Peyer's patch (tissue), 4 donors: ENCODE data around the gene A3GALT2. TPM values are rescaled to one million over a fixed set of nuclear protein-coding genes. Genes with fewer than 3 reads are reported as not detected.

Experiments used
- DNase-seq, 3 donors: peaks; one replicate each; pipeline ENCODE4 v3.0.0-alpha.2; 2017 to 2019
- H3K27ac ChIP-seq, 4 donors: fragments of 200-600 bp; sonication (generic); one replicate each; pipeline ENCODE4 v1.5.1; 2016 to 2019
- H3K27me3 ChIP-seq, 2 donors: fragments of 200-600 bp; sonication (generic); one replicate each; pipeline ENCODE4 v1.5.1; 2019
- H3K36me3 ChIP-seq, 3 donors: fragments of 200-600 bp; sonication (generic); one replicate each; pipeline ENCODE4 v1.5.1; 2016 to 2019
- H3K4me1 ChIP-seq, 4 donors: fragments of 200-600 bp; sonication (generic); one replicate each; pipeline ENCODE4 v1.5.1; 2016 to 2019
- H3K4me3 ChIP-seq, 4 donors: fragments of 200-600 bp; sonication (generic); 1 replicate in 3 of 4; 2 replicates in 1 of 4; pipeline ENCODE4 v1.5.1; 2016 to 2019; ENCODE audit warnings: mild to moderate bottlenecking in 1 of 4
- H3K9me3 ChIP-seq, 4 donors: fragments of 200-600 bp; sonication (generic); one replicate each; pipeline ENCODE4 v1.5.1; 2016 to 2019; ENCODE audit warnings: mild to moderate bottlenecking in 1 of 4
- POLR2A ChIP-seq, 2 donors: fragments of 450-650 bp; IDR thresholded peaks; one replicate each; pipeline ENCODE4 v1.5.1; 2017; ENCODE audit warnings: antibody characterized with exemption in 2 of 2, mild to moderate bottlenecking in 2 of 2, moderate library complexity in 2 of 2
- total RNA-seq, 4 donors: library from RNA; depleted of rRNA; stranded (reverse); fragments of >200 nt; gene quantifications; one replicate each; pipeline ENCODE4 v1.1.0, GENCODE V29; 2016
- TF ChIP-seq, protein P1 (sequence below), 6 experiments: fragments of 450-650 bp in 4 of 6; fragments of 200-600 bp in 2 of 6; sonication (generic) in 1 of 6; IDR thresholded peaks; one replicate each; pipeline ENCODE4 v1.5.1; 2017 to 2019; ENCODE audit warnings: antibody characterized with exemption in 6 of 6, mild to moderate bottlenecking in 3 of 6, moderate library complexity in 1 of 6

A3GALT2 gene
- total RNA-seq, 4 donors from 2014 or later: not detected

DNA sequence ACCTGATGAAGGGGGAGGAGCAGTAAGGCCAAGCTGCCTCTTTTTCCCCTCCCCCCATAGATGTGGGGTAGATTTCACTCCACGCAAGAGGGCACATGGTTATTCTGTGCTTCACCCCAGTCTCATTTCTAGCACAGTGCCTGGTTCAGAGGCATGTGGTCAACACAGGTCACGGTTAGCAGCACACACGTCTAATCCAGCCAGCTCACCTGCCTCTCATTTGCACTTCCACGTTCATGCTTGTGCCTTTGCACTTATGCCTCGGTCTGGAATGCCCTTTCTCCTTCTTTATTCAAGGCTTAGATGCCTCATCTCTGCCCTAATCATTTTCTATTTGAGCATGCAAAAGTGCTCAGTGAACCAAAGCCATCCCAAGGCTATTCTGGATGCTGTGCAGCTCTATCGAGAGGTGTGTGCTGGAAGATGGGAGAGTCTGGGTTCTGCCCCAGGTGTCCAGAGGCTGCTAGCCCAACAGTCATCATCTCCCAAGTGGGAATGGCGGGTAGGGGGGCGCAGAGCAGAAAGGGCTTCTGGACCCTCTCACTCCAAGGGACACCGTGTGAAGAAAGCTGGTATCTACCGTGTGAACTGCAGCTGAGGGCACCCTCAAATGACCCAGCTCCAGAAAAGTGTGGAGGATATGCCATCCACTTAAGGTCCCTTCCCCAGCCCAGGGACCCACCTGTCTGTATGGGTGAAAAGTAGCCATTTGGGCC, 2.1 kb upstream of the A3GALT2 start:
- Histone ChIP-seq H3K27me3 (no peaks in the 10 kb centered on the region), H3K4me1 (peaks cover 0 to 6% (median 0%) of the 10 kb centered on the region in 4 donors), H3K27ac (no peak overlapping the region), H3K36me3 (peaks cover 0 to 61% (median 4%) of the 10 kb centered on the region in 3 donors), H3K9me3 (no peaks in the 10 kb centered on the region), H3K4me3 (no peak overlapping the region)
- TF ChIP-seq, protein P1, sequence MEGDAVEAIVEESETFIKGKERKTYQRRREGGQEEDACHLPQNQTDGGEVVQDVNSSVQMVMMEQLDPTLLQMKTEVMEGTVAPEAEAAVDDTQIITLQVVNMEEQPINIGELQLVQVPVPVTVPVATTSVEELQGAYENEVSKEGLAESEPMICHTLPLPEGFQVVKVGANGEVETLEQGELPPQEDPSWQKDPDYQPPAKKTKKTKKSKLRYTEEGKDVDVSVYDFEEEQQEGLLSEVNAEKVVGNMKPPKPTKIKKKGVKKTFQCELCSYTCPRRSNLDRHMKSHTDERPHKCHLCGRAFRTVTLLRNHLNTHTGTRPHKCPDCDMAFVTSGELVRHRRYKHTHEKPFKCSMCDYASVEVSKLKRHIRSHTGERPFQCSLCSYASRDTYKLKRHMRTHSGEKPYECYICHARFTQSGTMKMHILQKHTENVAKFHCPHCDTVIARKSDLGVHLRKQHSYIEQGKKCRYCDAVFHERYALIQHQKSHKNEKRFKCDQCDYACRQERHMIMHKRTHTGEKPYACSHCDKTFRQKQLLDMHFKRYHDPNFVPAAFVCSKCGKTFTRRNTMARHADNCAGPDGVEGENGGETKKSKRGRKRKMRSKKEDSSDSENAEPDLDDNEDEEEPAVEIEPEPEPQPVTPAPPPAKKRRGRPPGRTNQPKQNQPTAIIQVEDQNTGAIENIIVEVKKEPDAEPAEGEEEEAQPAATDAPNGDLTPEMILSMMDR (IDR thresholded peaks at IDR 0.05): no peak
- TF ChIP-seq POLR2A (IDR thresholded peaks at IDR 0.05): no peak
- no peak for DNase-seq

DNA sequence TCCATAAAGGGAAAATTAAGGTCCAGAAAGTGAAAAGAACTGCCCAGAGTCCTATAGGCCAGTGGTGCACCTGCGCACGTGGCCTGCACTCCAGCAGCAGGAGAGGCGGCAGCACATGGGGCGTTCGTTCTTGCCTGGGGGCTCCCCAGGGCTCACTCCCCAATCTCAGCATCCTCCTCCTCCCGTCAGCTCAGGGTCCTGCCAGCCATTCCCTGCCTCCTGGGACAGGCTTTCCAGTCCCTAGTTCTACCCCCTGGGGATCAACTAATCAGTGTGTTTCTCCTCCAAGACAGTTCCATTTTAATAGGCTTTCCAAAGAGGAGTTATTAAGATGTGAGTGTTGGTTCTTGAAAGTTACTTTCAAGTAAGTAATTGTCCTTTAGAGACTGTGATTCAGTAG, 1.2 kb upstream of the A3GALT2 start:
- Histone ChIP-seq H3K27me3 (no peaks in the 10 kb centered on the region), H3K27ac (no peak overlapping the region), H3K9me3 (no peaks in the 10 kb centered on the region)

DNA sequence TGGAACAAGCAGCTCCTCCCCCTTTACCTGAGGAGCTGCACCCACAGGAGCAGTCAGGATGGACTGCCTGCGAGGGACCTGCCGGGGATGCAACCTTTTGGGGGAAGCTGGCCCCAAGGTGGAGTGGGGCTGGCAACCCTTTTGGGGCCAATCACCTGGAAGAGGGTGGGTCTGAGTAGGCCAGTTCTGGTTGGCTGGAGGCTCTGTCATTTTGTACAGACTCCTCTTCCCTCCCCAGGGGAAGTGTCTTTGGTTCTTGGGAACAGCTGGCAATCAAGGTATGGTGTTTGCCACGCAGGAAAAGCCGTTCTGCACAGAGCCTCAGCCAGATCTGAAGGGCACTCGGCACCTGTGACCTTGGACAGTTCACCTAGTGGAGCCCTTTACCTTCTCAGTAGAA, 280 bp upstream of the A3GALT2 start:
- DNase-seq: peak in 1 of 3 donors; percentile 30
- H3K27ac ChIP-seq: no peak overlapping the region
- no peaks in the 10 kb centered on the region for H3K4me1 ChIP-seq

More for the DNA sequence above, 1.2 kb upstream of the A3GALT2 start:
- TF ChIP-seq, protein P1 (IDR thresholded peaks at IDR 0.05): no peak
- TF ChIP-seq POLR2A (IDR thresholded peaks at IDR 0.05): no peak
- H3K4me1 ChIP-seq: no peaks in the 10 kb centered on the region
- peaks cover 0 to 51% (median 4%) of the 10 kb centered on the region in 3 donors for H3K36me3 ChIP-seq
- H3K4me3 ChIP-seq: no peak overlapping the region
- no peak for DNase-seq

DNA sequence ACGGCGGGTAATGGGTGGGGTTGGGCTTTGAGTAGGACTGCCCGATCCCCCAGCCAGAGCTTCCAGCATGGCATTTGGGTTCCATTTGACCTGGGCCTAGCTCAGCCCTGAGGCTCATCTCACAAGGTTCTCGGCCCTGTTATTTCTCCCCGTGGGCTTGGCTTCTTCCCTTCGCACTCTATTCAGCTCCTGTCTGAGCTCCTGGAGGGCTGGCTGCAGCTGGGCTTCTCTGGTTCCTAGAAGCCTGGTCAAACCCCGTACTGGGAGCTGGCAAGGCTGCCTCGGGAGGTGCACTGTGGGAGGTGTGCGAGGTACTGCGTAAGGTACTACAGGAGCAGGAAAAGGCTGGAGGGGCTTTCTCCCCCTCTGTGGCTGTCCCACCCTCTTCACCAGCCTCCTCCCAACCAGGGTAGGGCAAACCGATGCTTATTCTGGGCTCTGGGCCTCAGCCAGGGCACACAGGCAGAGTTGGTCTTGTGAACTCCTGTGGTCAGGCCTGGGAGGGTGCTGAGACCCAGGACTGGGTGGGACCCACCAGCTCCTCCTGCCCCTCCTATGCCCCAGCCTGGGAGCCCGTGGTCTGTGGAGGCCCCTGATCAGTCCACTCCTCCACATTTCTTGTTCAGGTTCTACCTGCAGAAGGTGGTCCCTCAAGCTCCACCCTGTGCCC, 814 bp downstream of the A3GALT2 start:
- Histone ChIP-seq H3K9me3 (no peaks in the 10 kb centered on the region), H3K4me3 (no peak overlapping the region), H3K27ac (no peak overlapping the region), H3K27me3 (no peaks in the 10 kb centered on the region), H3K36me3 (peaks cover 0 to 31% (median 4%) of the 10 kb centered on the region in 3 donors), H3K4me1 (no peaks in the 10 kb centered on the region)
- TF ChIP-seq POLR2A (IDR thresholded peaks at IDR 0.05): no peak
- TF ChIP-seq, protein P1 (IDR thresholded peaks at IDR 0.05): no peak
- peak in 1 of 3 donors; percentile 46 for DNase-seq

More for the DNA sequence above, 280 bp upstream of the A3GALT2 start:
- Histone ChIP-seq H3K4me3 (no peak overlapping the region), H3K27me3 (no peaks in the 10 kb centered on the region), H3K9me3 (no peaks in the 10 kb centered on the region), H3K36me3 (peaks cover 0 to 42% (median 4%) of the 10 kb centered on the region in 3 donors)
- TF ChIP-seq, protein P1 (IDR thresholded peaks at IDR 0.05): no peak

DNA sequence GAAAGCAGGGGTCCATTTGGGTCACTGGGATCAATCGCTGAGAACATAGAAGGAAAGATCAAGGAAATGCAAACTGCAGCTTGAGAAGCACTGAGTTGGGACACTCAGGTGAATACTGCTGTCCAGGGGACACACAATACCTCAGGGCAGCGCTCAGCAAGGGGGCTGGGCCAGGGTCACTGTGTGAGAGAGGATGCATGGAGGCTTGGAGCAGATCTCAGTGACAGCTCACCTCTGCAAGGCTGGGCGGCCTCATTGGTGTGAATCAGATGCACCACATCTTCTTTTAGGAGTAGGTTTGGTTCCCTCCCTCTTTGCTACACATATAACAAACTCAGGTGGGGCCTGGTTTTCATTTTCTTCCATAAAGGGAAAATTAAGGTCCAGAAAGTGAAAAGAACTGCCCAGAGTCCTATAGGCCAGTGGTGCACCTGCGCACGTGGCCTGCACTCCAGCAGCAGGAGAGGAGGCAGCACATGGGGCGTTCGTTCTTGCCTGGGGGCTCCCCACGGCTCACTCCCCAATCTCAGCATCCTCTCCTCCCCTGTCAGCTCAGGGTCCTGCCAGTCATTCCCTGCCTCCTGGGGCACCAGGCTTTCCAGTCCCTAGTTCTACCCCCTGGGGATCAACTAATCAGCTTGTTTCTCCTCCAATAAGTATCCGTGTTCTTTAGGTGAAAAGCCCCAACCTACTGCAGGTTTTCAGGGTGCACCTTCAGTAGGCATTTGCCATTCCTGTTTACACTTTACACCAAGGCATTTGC, 1.5 kb downstream of the A3GALT2 start:
- Histone ChIP-seq H3K27me3 (no peaks in the 10 kb centered on the region), H3K36me3 (peaks cover 0 to 24% (median under 1%) of the 10 kb centered on the region in 3 donors), H3K27ac (no peak overlapping the region), H3K9me3 (no peaks in the 10 kb centered on the region), H3K4me3 (no peak overlapping the region), H3K4me1 (no peaks in the 10 kb centered on the region)
- DNase-seq: peak in 1 of 3 donors; percentile 13
- no peak for TF ChIP-seq POLR2A (IDR thresholded peaks at IDR 0.05)
- TF ChIP-seq, protein P1 (IDR thresholded peaks at IDR 0.05): no peak
